Stimulated activated CD4-positive, alpha-beta T cell treated with anti-CD3 and anti-CD28 coated beads, TNF-alpha, amount 100 ng/mL, for 48 hours (primary cell): ENCODE results near the gene STAC2.
"Not testable (repeated sequence)": the region's sequence is repeated elsewhere in the genome, so short reads cannot be mapped to it uniquely, and the experiment has no call there.

Source experiments
- DNase-seq, 3 donors: peaks; one replicate each; pipeline ENCODE4 v3.0.0-alpha.2; 2020; ENCODE audit warnings: low read depth in 3 of 3

The STAC2 gene

DNA sequence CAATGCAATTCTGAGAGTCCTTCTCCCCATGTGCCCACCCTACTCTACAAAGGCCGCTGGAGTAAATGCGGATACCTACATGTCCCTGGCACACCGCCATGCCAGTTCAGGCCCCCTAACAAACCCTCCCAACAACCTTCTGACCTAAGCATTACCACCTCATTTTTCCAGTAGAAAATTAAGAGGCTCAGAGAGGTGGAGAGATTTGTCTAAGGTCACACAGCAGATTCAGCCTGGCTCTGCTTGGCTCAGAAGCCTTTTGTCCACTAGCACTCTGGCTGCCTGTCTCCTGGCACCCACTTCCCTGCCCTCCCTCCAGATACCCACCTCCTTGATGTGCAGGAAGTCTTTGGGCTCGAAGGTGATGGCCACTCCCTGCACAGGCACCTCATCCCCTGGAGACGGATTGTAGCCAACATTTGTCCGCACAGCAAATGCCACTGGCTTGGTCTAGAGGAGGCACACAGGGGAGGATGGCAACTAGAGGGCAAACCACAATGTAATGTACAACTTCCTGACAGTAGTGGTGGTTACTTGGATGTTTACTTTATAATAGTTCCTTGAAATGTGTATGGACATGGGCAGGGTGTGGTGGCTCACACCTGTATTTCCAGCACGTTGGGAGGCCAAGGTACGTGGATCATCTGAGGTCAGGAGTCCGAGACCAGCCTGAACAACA lies 38.5 kb downstream of the STAC2 start:
- no peak for DNase-seq

DNA sequence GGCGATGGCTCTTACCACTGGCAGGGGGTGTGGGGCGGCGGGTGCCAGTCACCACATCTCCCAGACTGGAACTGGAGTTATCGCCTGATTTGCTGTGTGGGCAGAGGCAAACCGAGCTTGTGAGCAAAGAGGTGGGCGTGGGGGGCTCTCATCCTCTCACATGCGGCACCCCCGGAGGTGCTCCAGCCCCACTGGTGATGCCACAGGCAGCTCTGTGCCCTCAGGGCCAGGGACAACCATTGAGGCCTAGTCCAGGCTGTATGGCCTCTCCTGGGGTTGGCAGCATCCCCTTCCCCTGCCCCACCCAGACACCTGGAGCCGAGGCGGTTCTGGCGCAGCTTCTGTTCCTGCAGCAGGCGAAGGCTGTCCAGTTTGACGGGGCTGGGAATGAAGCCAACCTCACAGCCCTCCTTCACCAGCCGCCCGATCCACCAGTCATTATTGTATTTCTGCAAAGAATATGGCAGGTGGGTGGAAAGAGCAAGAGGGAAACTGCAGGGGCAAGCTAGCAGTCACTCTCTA lies 39.2 kb downstream of the STAC2 start:
- no peak for DNase-seq

DNA sequence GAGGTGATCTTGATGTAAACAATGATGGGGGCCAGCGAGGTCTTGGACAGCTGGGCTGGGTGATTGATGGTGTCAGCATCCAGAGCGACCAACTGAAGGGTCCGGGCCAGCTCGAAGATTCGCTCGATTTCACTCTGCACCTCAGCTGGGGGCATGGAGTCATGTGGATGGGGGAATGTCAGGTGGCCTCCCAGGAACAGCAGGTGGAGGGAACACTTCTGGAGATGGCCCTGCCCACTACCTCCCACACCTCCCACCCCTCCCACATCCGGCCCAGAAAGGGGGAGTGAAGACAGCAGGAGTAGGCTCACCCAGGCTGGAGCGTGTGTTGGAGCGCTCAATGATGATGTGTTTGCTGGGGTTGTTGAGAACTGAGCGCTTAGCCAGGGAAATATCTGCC lies 42.0 kb downstream of the STAC2 start:
- DNase-seq: no peak

- DNase-seq: no peak
These were observed 42.7 kb downstream of the STAC2 start for GRCh38 chr17:39183045-39183444.

GRCh38 chr17:39181303-39181702 lies 44.4 kb downstream of the STAC2 start:
- DNase-seq: no peak

GRCh38 chr17:39178536-39178935 lies 47.2 kb downstream of the STAC2 start:
- DNase-seq: no peak

- DNase-seq: no peak
These were observed 48.5 kb downstream of the STAC2 start for GRCh38 chr17:39177256-39177655.

- no peak for DNase-seq
These were observed 50.1 kb downstream of the STAC2 start for GRCh38 chr17:39175695-39176093.

- DNase-seq: peak; percentile 54 to 69 (median 54)
These were observed 50.6 kb downstream of the STAC2 start for GRCh38 chr17:39174920-39175694.

DNA sequence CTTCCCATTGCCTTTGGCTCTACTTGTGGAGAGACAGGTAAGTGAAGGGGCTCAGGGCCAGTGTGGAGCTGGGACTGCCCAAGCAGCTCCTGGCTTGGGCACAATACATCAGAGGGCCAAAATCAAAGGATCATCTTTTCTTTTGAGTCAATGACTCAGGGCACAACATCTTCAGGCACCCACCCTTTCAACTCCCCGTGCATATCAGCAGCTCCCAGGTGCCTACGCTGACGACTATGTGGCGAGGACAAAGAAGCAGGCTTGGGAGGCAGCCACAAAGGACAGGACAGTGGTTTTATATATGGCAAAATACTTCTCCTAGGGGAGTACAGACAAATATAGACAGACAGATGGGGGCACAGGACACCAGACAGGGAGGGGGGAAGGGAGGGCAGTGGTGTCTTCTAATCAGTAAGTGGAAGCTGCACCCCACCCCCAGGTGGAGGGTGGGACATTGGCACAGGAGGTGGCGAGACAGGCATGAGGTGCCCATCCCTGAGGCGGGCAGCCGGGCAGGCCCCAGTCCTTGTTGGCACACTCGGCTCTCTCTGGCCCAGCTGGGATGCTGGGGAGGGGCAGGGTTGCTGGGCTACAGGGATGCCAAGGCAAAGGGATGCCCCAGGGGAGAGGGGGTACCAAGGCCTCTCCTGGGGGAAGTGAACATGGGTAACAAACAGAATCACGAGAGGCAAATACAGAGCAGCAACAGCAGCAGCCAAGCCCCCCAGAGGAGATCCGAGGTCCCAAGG lies 52.0 kb downstream of the STAC2 start:
- DNase-seq: no peak

DNA sequence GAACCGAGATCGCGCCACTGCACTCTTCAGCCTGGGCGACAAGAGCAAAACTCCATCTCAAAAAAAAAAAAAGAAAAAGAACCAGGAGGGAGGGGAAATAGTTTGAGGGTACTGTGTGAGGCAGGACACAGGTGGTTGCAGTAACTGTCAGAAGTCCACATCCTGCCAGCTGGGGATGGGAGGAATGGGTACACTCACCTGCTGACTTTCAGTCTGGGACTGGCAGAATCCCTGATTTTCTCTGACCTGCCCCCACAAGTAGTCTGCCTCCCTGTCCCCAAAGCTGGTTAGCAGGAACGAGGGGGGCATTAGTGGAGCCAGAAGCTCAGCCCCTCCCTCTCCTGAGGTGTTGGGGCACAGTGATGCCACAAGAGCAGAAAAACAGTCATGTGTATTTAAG lies 52.7 kb downstream of the STAC2 start:
- no peak for DNase-seq

- DNase-seq: no peak
These were observed 53.8 kb downstream of the STAC2 start for GRCh38 chr17:39171933-39172332.

- no peak for DNase-seq
These were observed 55.2 kb downstream of the STAC2 start for GRCh38 chr17:39170558-39170957.

- DNase-seq: no peak
These were observed 55.6 kb downstream of the STAC2 start for GRCh38 chr17:39170109-39170508.

- DNase-seq: no peak
These were observed 56.2 kb downstream of the STAC2 start for GRCh38 chr17:39169518-39169917.

GRCh38 chr17:39169101-39169500 lies 56.6 kb downstream of the STAC2 start:
- no peak for DNase-seq

- DNase-seq: not testable (repeated sequence)
These were observed 57.2 kb downstream of the STAC2 start for GRCh38 chr17:39168503-39168902.

- DNase-seq: no peak
These were observed 58.3 kb downstream of the STAC2 start for GRCh38 chr17:39167476-39167875.

- DNase-seq: no peak
These were observed 59.1 kb downstream of the STAC2 start for GRCh38 chr17:39166437-39167335.

- DNase-seq: no peak
These were observed 59.9 kb downstream of the STAC2 start, which contains the start of gene ARL5C for GRCh38 chr17:39165841-39166349. ARL5C (minus strand) TSS chr17:39166161; CDS start chr17:39165760, 401 bp downstream.
